Left lung (tissue), 10 donors: ENCODE results near the gene PIKFYVE. TPM values are rescaled to one million over a fixed set of nuclear protein-coding genes. Genes with fewer than 3 reads are reported as not detected.
"Not testable (repeated sequence)": the region's sequence is repeated elsewhere in the genome, so short reads cannot be mapped to it uniquely, and the experiment has no call there.

ENCODE experiments used
- ATAC-seq: fragments of 200-7000 bp; cut with Tn5 transposase; one replicate; pipeline ENCODE4 v1.9.1; 2020; ENCODE audit warnings: moderate library complexity
- DNase-seq, 4 donors: peaks; one replicate each; pipeline ENCODE4 v3.0.0-alpha.2; 2013 to 2020
- H3K27ac ChIP-seq, 2 donors: fragments of 200-600 bp; sonication (generic) in 1 of 2; one replicate each; pipeline versions ENCODE4 v1.5.0 to v1.8.0; 2020 to 2021
- H3K27me3 ChIP-seq, 2 donors: fragments of 200-600 bp; sonication (generic) in 1 of 2; one replicate each; pipeline versions ENCODE4 v1.5.0 to v1.8.0; 2020 to 2021
- H3K36me3 ChIP-seq, 2 donors: fragments of 200-600 bp; sonication (generic) in 1 of 2; one replicate each; pipeline versions ENCODE4 v1.5.0 to v1.8.0; 2020 to 2021
- H3K4me1 ChIP-seq, 2 donors: fragments of 200-600 bp; one replicate each; pipeline ENCODE4 v1.8.0; 2021
- H3K4me3 ChIP-seq, 2 donors: fragments of 200-600 bp; sonication (generic) in 1 of 2; one replicate each; pipeline versions ENCODE4 v1.5.0 to v1.8.0; 2020 to 2021; ENCODE audit warnings: mild to moderate bottlenecking in 1 of 2
- H3K9me3 ChIP-seq, 2 donors: fragments of 200-600 bp; sonication (generic) in 1 of 2; one replicate each; pipeline versions ENCODE4 v1.5.0 to v1.8.0; 2020 to 2021
- CTCF ChIP-seq, 2 donors: fragments of 200-600 bp; sonication (generic) in 1 of 2; IDR thresholded peaks; one replicate each; pipeline versions ENCODE4 v1.5.0 to v1.8.0; 2021; ENCODE audit warnings: antibody characterized with exemption in 2 of 2
- intact Hi-C, 2 donors: fragments of 100-400 bp; cut with DNase I; formaldehyde crosslinking; loops; one replicate each; pipeline versions ENCODE4 v1.11.2 to v1.14.2; 2022
- polyA plus RNA-seq, 6 donors: library from polyadenylated mRNA; unstranded; fragments of 120-200 nt; gene quantifications; one replicate each; pipeline ENCODE4 v1.2.1, GENCODE V29; 2013; ENCODE audit not compliant: insufficient read length in 6 of 6
- total RNA-seq, 2 donors: library from RNA; stranded (reverse); fragmentation: NEBNext Ultra II Directional; extraction: Animal tissue kit (Norgen Biotek cat#: 25700); gene quantifications; one replicate each; pipeline ENCODE4 v1.2.1, GENCODE V29; 2021
- donor health status: DM: no; HTN: yes; CAD: no.
- donor health status: DM: no; HTN: no; CAD: no.

The PIKFYVE gene
- total and polyA plus RNA-seq, 8 donors, result 23.8 to 31.6 (median 26.7) TPM

GRCh38 chr2:208265371-208265800 is 669 bp upstream of the PIKFYVE start:
- TF ChIP-seq CTCF (IDR thresholded peaks at IDR 0.05), result no peak
- no peaks in the 10 kb centered on the region for H3K27me3 ChIP-seq
- H3K36me3 ChIP-seq, result no peaks in the 10 kb centered on the region
- peak in 2 of 4 donors; percentile 36 to 52 for DNase-seq
- peak overlapping the region; percentile 96 to 97 for H3K27ac ChIP-seq
- peak; percentile 61 for ATAC-seq
- H3K4me1 ChIP-seq, result peaks cover 15 to 41% of the 10 kb centered on the region in 2 donors
- no peaks in the 10 kb centered on the region for H3K9me3 ChIP-seq
- peak overlapping the region; percentile 97 for H3K4me3 ChIP-seq
- intact Hi-C loops, result no loop called here

- Histone ChIP-seq H3K4me1 (peaks cover 15 to 41% of the 10 kb centered on the region in 2 donors), H3K27me3 (no peaks in the 10 kb centered on the region), H3K27ac (peak overlapping the region; percentile 96 to 97), H3K36me3 (peaks cover 0 to 4% of the 10 kb centered on the region in 2 donors), H3K4me3 (peak overlapping the region; percentile 97), H3K9me3 (no peaks in the 10 kb centered on the region)
- DNase-seq (no peak), ATAC-seq (no peak)
- no peak for TF ChIP-seq CTCF (IDR thresholded peaks at IDR 0.05)
- intact Hi-C loops, result no loop called here
Observed at GRCh38 chr2:208266553-208266893, 468 bp downstream of the PIKFYVE start.

GRCh38 chr2:208266936-208267335 is 881 bp downstream of the PIKFYVE start:
- intact Hi-C loops, result no loop called here
- H3K27ac ChIP-seq, result peak overlapping the region; percentile 96 to 97
- H3K4me1 ChIP-seq, result peaks cover 15 to 41% of the 10 kb centered on the region in 2 donors
- DNase-seq, result peak in 2 of 4 donors; percentile 11 to 24
- ATAC-seq, result no peak
- no peaks in the 10 kb centered on the region for H3K27me3 ChIP-seq
- no peak for TF ChIP-seq CTCF (IDR thresholded peaks at IDR 0.05)
- peaks cover 0 to 8% of the 10 kb centered on the region in 2 donors for H3K36me3 ChIP-seq
- no peaks in the 10 kb centered on the region for H3K9me3 ChIP-seq
- H3K4me3 ChIP-seq, result peak overlapping the region; percentile 97

- DNase-seq, H3K27me3 ChIP-seq, H3K9me3 ChIP-seq, intact Hi-C loops, ATAC-seq: not testable (repeated sequence)
- Histone ChIP-seq H3K36me3 (peaks cover 0 to 14% of the 10 kb centered on the region in 2 donors), H3K4me3 (peak overlapping the region in 1 of 2 donors; percentile 97), H3K27ac (peak overlapping the region in 1 of 2 donors; percentile 15), H3K4me1 (peaks cover 15 to 41% of the 10 kb centered on the region in 2 donors)
Observed at GRCh38 chr2:208267526-208267925, 1.5 kb downstream of the PIKFYVE start.

GRCh38 chr2:208268156-208268952 is 2.3 kb downstream of the PIKFYVE start:
- Histone ChIP-seq H3K36me3 (peaks cover 0 to 22% of the 10 kb centered on the region in 2 donors), H3K4me3 (peak overlapping the region in 1 of 2 donors; percentile 97), H3K27me3 (no peaks in the 10 kb centered on the region), H3K9me3 (no peaks in the 10 kb centered on the region), H3K4me1 (peaks cover 15 to 41% of the 10 kb centered on the region in 2 donors), H3K27ac (peak overlapping the region in 1 of 2 donors; percentile 15)
- ATAC-seq (no peak), DNase-seq (no peak)
- TF ChIP-seq CTCF (IDR thresholded peaks at IDR 0.05), result no peak
- intact Hi-C loops, result no loop called here
